ENCODE measurements around the gene COX8C.

Gene COX8C, protein sequence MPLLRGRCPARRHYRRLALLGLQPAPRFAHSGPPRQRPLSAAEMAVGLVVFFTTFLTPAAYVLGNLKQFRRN

GRCh38 chr14:93346926-93347721 lies at the start of gene COX8C:
TSS of gene COX8C (plus strand) at chr14:93347182. CDS start at chr14:93347269, 87 bp downstream.
- no peak for DNase-seq

- no peak for DNase-seq
These were observed 47.6 kb upstream of the COX8C start for GRCh38 chr14:93299416-93299815.

GRCh38 chr14:93299866-93300265 lies 47.1 kb upstream of the COX8C start:
- no peak for DNase-seq

GRCh38 chr14:93301821-93302447 lies 45.0 kb upstream of the COX8C start:
- no peak for DNase-seq

- DNase-seq, result no peak
These were observed 44.0 kb upstream of the COX8C start for GRCh38 chr14:93302688-93303581.

DNA sequence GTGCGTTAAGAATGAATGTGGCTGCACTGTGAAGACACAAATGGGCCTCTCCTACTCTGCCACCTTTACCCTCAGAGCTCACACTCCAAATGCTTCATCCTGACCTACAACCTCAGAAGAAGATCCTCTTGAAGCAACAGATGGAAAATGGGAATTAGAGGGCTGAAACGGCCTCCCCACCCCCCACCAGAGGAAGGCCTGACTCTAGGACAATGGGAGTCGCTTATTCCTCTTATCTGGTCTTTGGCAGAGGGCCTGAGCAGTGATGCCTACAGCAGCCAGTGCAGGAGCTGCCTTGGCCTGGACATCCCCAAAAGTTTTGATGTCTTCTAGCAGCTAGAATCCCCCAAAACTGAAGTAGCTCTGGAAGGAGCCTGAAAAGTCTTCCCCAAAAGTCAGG lies 43.3 kb upstream of the COX8C start:
- no peak for DNase-seq

GRCh38 chr14:93304771-93305170 lies 42.2 kb upstream of the COX8C start:
- no peak for DNase-seq

- no peak for DNase-seq
These were observed 41.1 kb upstream of the COX8C start for GRCh38 chr14:93305725-93306418.

GRCh38 chr14:93306812-93307211 lies 40.2 kb upstream of the COX8C start:
- DNase-seq, result no peak

DNA sequence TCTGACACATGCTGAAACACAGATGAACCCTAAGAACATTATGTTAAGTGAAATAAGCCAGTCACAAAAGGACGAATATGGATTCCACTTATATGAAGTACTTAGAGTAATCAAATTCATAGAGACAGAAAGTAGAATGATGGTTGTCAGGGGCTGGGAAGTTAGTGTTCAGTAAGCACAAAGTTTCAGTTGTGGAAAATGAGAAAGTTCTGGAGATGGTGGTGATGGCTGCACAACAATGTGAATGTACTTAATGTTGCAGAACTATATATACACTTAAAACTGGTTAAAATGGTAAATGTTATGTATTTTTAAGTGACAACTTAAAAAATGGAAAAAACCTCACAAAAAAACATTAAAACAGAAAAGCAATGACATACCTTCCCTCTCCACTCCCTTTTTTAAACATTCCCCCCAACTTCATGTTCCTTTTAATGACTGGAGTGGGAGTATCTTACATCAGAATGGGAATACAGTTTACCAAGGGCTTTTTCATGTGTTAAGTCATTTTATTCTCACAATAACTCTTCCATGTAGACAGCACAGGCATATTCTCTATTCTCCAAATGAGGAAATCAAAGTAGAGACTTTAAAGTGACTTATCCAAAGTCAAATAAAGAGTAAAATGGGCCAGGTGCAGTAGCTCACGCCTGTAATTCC lies 38.2 kb upstream of the COX8C start:
- DNase-seq, result no peak

DNA sequence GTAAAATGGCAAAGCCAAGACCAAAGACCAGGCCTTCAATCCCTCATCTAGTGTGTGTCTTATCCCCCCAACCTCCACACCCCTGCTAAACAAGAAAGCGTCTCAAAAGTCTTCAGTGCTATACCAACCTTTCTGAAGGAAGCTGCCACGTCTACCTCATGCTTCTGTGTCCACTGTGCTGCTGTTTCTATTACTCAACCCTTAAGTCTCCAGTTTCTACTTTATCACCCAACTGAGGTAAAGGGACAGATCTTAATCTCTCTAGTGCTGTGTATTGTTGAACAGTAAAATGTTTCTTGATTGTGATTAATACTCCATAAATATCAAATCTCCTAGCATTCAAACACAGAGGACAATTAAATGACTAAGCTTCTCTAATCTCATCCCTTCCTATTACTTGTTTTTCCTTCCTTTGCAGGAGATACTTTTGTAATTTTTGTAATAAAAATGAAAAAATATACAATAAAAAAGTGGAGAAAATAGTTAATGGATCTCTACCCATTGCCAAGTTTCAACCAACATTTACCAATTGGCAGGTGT lies 37.5 kb upstream of the COX8C start:
- DNase-seq, result no peak

GRCh38 chr14:93311082-93311481 lies 35.9 kb upstream of the COX8C start:
- no peak for DNase-seq

DNA sequence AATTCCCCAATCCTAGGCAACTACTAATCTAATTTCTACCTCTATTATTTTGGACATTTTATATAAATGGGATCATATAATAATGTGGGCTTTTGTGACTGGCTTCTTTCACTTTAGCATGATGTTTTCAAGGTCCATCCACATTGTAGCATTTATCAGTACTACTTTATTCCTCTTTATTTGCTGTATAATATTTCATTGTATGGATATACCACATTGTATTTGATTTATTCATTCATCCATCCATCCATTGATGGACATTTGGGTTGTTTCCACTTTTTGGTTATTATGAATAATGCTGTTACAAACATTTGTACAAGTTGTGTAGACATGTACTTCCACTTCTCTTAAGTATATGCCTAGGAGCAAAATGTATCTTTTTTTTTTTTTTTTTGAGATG lies 31.4 kb upstream of the COX8C start:
- DNase-seq, result no peak

DNA sequence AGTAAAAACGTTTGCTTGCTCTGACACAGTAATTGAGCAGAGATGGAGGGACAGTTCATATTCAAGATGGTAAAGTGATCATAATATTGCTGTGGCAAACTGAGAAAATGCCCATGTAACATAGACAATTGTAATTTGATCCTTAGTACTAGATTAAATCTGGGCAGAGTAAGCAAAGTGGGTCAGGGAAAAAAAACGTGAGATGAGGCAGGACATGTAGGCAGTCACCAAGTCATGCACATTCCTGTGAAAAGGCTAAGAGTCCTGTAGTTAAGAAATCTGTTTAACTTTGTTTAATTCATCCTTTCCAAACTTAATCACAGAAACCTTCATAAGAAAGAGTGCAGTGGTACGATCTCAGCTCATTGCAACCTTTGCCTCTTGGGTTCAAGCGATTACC lies 30.3 kb upstream of the COX8C start:
- DNase-seq, result no peak

DNA sequence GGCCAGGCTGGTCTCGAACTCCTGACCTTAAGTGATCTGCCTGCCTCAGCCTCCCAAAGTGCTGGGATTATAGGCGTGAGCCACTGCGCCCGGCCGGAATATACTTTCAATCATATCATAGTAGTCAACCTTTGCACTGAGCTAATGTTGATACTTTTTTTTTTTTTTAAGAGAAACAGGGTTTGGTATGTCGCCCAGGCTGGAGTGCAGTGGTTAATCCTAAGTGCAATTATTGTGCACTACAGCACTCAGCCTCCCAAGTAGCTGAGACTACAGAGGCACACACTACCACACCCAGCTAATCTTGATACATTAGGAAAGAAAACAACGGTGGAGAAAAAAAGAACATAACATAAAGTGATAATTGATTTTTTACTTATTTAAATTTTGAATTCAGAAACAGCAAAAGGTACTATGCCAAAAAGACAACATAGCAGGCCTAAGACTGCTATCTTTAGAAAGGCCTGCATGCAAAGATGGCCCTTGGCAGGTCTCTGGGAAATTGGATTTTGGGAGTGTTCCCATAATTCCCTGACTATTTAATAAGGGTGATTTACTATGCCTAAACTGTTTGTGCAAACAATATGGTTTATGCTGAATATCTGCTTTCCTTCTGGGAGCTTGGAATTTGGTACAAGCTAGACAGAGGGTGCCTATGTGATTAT lies 29.6 kb upstream of the COX8C start:
- DNase-seq, result no peak

DNA sequence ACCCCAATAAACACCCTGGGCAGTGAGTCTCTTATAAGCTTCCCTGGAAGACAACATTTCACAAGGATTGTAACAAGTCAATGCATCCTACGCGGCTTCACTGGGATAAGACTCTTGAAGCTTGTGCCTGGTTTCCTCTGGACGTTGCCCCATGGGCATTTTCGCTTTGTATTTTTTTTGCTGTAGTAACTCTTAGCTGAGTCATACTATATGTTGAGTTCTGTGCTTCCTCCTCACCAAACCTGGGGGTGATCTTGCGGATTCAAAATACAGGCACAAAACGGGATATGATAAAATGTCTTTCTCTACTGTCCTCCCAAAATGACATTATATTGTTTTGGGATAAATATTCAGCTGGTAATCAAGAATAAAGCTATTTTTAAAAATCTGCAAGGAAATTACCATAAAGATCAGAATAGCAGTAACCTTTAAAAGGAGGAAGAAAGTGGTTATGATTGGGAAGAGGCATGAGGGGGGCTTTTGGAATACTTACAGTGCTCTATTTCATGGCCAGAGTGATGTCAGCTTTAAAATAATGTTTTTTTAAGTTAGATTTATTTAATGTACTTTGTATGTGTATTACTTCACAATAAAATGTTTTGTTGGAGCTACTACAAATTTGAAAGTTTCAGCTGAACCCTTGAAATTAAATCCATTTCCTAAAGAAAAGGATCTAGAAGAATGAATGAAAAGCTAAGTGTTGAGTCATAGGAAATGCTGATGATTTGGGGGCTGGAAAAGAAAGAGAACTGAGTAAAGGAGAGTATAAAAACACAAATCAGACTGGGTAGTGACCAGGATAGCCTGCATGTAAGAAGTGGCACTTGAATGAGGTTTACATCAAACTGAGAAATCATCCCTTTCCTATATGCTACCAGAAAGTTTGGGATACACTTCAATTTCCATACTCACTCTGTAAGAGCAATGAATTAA lies 28.8 kb upstream of the COX8C start:
- DNase-seq, result no peak

GRCh38 chr14:93318927-93319326 lies 28.1 kb upstream of the COX8C start:
- no peak for DNase-seq

- DNase-seq, result no peak
These were observed 27.5 kb upstream of the COX8C start for GRCh38 chr14:93319494-93319893.

- no peak for DNase-seq
These were observed 27.0 kb upstream of the COX8C start for GRCh38 chr14:93319958-93320357.

- no peak for DNase-seq
These were observed 26.5 kb upstream of the COX8C start for GRCh38 chr14:93320489-93320888.

Data from NCI-H345 (cell line).